ENCODE measurements around the gene HM13. TPM values are rescaled to one million over a fixed set of nuclear protein-coding genes. Genes with fewer than 3 reads are reported as not detected.

The HM13 gene
- total and polyA plus RNA-seq, 2 of the 13 experiments (the other 11 are each of a cell fraction or from before 2014, with no cell fraction given), result 118 to 243 TPM

DNA sequence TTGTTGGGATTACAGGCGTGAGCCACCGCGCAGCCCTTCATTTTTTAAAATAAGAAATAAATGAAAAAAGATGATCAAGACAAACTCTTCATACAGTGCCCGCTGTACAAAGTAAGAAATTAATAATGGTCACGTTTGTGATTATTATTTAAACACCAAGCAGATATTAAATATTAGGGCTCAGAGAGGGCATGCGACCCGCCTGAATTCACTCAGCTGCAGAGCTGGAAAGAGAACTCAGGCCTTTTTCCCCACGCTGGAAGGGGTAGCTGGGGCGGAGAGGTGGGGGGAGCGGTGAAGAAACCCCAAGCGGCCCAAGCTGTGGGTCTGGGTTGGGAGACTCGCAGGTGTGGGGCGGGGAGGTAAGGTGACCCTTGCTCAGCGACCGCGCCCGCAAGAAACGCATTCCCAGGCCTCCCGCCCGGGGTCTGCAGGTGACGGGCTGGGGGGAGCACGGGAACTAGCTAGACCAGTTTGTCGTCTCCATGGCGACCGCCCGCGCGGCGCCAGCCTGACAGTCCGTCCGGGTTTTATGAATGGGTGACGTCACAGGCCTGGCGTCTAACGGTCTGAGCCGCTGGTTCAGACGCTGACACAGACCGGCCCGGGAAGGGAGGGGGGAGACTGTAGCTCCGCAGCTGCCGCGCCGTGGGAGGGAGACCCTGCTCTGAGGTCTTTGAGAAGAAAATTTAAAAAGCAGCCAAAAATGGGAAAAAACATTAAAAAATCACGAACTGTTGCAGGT, 89.8 kb downstream of the HM13 start (continued):
- peak; percentile 73 for TF ChIP-seq ZNF121 (CRISPR knock-in tag; IDR thresholded peaks at IDR 0.05)
- TF ChIP-seq HCFC1 (IDR thresholded peaks at IDR 0.05; ENCODE audit: low read depth, low read length), result no peak
- no peak for TF ChIP-seq TRIM22 (IDR thresholded peaks at IDR 0.05)
- no peak for TF ChIP-seq DMTF1 (CRISPR knock-in tag; IDR thresholded peaks at IDR 0.05)
- TF ChIP-seq REXO4 (CRISPR knock-in tag; IDR thresholded peaks at IDR 0.05; ENCODE audit: borderline replicate concordance), result no peak
- TF ChIP-seq ZNF446 (CRISPR knock-in tag; IDR thresholded peaks at IDR 0.05), result no peak
- TF ChIP-seq HMGXB4 (CRISPR knock-in tag; IDR thresholded peaks at IDR 0.05; ENCODE audit: borderline replicate concordance in 1 of 2, low read depth in 1 of 2), result peak; percentile 77 to 79; a peak in 3 of 4 replicates
- TF ChIP-seq ZNF432 (CRISPR knock-in tag; IDR thresholded peaks at IDR 0.05; ENCODE audit: borderline replicate concordance), result no peak
- TF ChIP-seq SMAD9 (CRISPR knock-in tag; IDR thresholded peaks at IDR 0.05), result no peak
- TF ChIP-seq KLF15 (CRISPR knock-in tag; IDR thresholded peaks at IDR 0.05; ENCODE audit: borderline replicate concordance), result peak; percentile 90; the same call in 1 of the 2 replicates
- TF ChIP-seq ZNF503 (CRISPR knock-in tag; IDR thresholded peaks at IDR 0.05), result peak; percentile 98
- peak; percentile 94 for TF ChIP-seq ATF1 (CRISPR knock-in tag; IDR thresholded peaks at IDR 0.05)
- peak; percentile 91 for TF ChIP-seq ESRRA (CRISPR knock-in tag; IDR thresholded peaks at IDR 0.05; ENCODE audit: low read depth)
- TF ChIP-seq SSRP1 (CRISPR knock-in tag; IDR thresholded peaks at IDR 0.05), result peak; percentile 38; the same call in 1 of the 2 replicates
- TF ChIP-seq NFE2 (CRISPR knock-in tag; IDR thresholded peaks at IDR 0.05), result no peak
- TF ChIP-seq SP2 (CRISPR knock-in tag; IDR thresholded peaks at IDR 0.05), result peak; percentile 61; the same call in 1 of the 2 replicates
- TF ChIP-seq RARA (CRISPR knock-in tag; IDR thresholded peaks at IDR 0.05), result peak; percentile 95
- TF ChIP-seq YEATS2 (CRISPR knock-in tag; IDR thresholded peaks at IDR 0.05; ENCODE audit: borderline replicate concordance), result peak; percentile 59; the same call in 1 of the 2 replicates

Measured in HepG2 (cell line).